K562 (cell line): Measurements from ENCODE around the gene VPS37B. TPM values are rescaled to one million over a fixed set of nuclear protein-coding genes. Genes with fewer than 3 reads are reported as not detected.

Source experiments
- ATAC-seq: fragments of 200-7000 bp; cut with Tn5 transposase; 3 replicates; pipeline ENCODE4 v1.9.1; 2020; ENCODE audit warnings: moderate library complexity
- BruUV-seq: library from RNA; stranded (reverse); fragments of 400-500 nt; replicated peaks from 2 replicates; lab custom pipeline; 2021; lab: Mats Ljungman, UMichigan
- CTCF ChIA-PET: fragments of 300-600 bp; formaldehyde crosslinking; extraction: SDS; loops from one replicate; lab custom pipeline; 2021; ENCODE audit warnings: low intra/inter-chr PET ratio; lab: Yijun Ruan, JAX
- POLR2A ChIA-PET: fragments of 300-600, 350-650 bp; sonication (Branson Sonifier 250); formaldehyde crosslinking; extraction: SDS; loops from one replicate; lab custom pipeline; 2021; ENCODE audit warnings: antibody characterized with exemption, inconsistent platforms; lab: Yijun Ruan, JAX
- DNase-seq, 4 experiments: peaks; one replicate each; pipeline versions ENCODE4 v3.0.0 to v3.0.0-alpha.2; 2011 to 2018; ENCODE audit warnings: low spot score in 3 of 4, mixed read lengths in 3 of 4; ENCODE audit errors: extremely low read depth in 1 of 4
- FAIRE-seq: peaks from 2 replicates; lab custom pipeline; 2011; peaks lifted over from hg19 to GRCh38; lab: Jason Lieb, UNC
- H2AFZ ChIP-seq: 2 replicates; pipeline ENCODE4 v1.6.0; 2011; ENCODE audit warnings: low read depth, low read length, control low read depth, inconsistent platforms
- H3K27ac ChIP-seq: fragments of 200-600 bp; 3 replicates; pipeline ENCODE4 v1.8.0; 2011; ENCODE audit warnings: low read depth, mild to moderate bottlenecking, control low read depth, inconsistent platforms, low read length, moderate library complexity, mixed read lengths; ENCODE audit errors: extremely low read depth
- H3K27me3 ChIP-seq, 2 experiments: fragments of 300-600 bp in 1 of 2; 2 replicates in 1 of 2; 3 replicates in 1 of 2; pipeline versions ENCODE4 v1.6.0 to v1.8.0; 2011; ENCODE audit warnings: inconsistent platforms in 2 of 2, low read length in 2 of 2, mild to moderate bottlenecking in 1 of 2, mixed read lengths in 1 of 2, moderate library complexity in 1 of 2; ENCODE audit not compliant: control insufficient read depth in 2 of 2, insufficient read depth in 2 of 2
- H3K36me3 ChIP-seq: fragments of 300-600 bp; 3 replicates; pipeline ENCODE4 v1.8.0; 2011; ENCODE audit warnings: mild to moderate bottlenecking, low read length, inconsistent platforms; ENCODE audit not compliant: control insufficient read depth, insufficient read depth
- H3K4me1 ChIP-seq, 2 experiments: fragments of 200-600 bp in 1 of 2; replicated peaks in 1 of 2; 2 replicates in 1 of 2; 3 replicates in 1 of 2; pipeline versions ENCODE4 v1.5.1 to v1.8.0; 2011; ENCODE audit warnings: inconsistent platforms in 2 of 2, low read length in 2 of 2, mild to moderate bottlenecking in 1 of 2, mixed read lengths in 1 of 2, moderate library complexity in 1 of 2; ENCODE audit not compliant: control insufficient read depth in 2 of 2, insufficient read depth in 2 of 2
- H3K4me2 ChIP-seq: 2 replicates; pipeline ENCODE4 v1.6.1; 2011; ENCODE audit warnings: low read length, control low read depth, inconsistent platforms, mixed read lengths; ENCODE audit not compliant: insufficient read depth
- H3K4me3 ChIP-seq: fragments of 200-600 bp; sonication (generic), shearing (Covaris generic); 2 replicates; pipeline ENCODE4 v1.5.1; 2016; ENCODE audit warnings: control low read depth, inconsistent platforms
- H3K79me2 ChIP-seq: fragments of 200-600 bp; 3 replicates; pipeline ENCODE4 v1.8.0; 2011; ENCODE audit warnings: low read length, inconsistent platforms; ENCODE audit not compliant: control insufficient read depth, insufficient read depth
- H3K9ac ChIP-seq, 2 experiments: 2 replicates each; pipeline versions ENCODE4 v1.6.0 to v1.6.1; 2011; ENCODE audit warnings: low read depth in 2 of 2, low read length in 2 of 2, control low read depth in 1 of 2, inconsistent platforms in 1 of 2, mild to moderate bottlenecking in 1 of 2, mixed read lengths in 1 of 2; ENCODE audit not compliant: insufficient read depth in 1 of 2
- H3K9me1 ChIP-seq: one replicate; pipeline ENCODE4 v1.6.0; 2011; ENCODE audit warnings: inconsistent platforms, mild to moderate bottlenecking, low read length, moderate library complexity; ENCODE audit not compliant: control insufficient read depth, insufficient read depth
- H3K9me3 ChIP-seq: replicated peaks from 2 replicates; pipeline ENCODE4 v1.5.1; 2011; ENCODE audit warnings: low read depth, low read length, inconsistent platforms; ENCODE audit not compliant: control insufficient read depth, insufficient read depth
- H4K20me1 ChIP-seq: replicated peaks from 2 replicates; pipeline ENCODE4 v1.6.1; 2011; ENCODE audit warnings: low read length, inconsistent platforms, mixed read lengths; ENCODE audit not compliant: control insufficient read depth, insufficient read depth
- CHAMP1 ChIP-seq: fragments of 450-650 bp; IDR thresholded peaks from 2 replicates; pipeline ENCODE4 v1.6.1; 2016; ENCODE audit warnings: mild to moderate bottlenecking
- EZH2 ChIP-seq: IDR thresholded peaks from 2 replicates; pipeline ENCODE4 v1.6.1; 2012; ENCODE audit warnings: low read depth, mild to moderate bottlenecking, inconsistent platforms, low read length, borderline replicate concordance
- WGBS: fragments of 100-300 bp; shearing (Covaris generic); methylation state at CpG from one replicate; pipeline ENCODE4 v1.1.6; 2016; ENCODE audit warnings: low coverage, mixed read lengths; ENCODE audit not compliant: insufficient coverage; ENCODE audit errors: missing lambda C conversion rate; 5-methylcytosine and 5-hydroxymethylcytosine counted together
- in situ Hi-C: fragments of 300-500 bp; cut with MboI; formaldehyde crosslinking; loops from 4 replicates; pipeline ENCODE4 v1.15.0; 2018; ENCODE audit warnings: inconsistent platforms, mixed read lengths
- intact Hi-C: fragments of 100-400 bp; cut with micrococcal nuclease; formaldehyde crosslinking; loops from 2 replicates; pipeline ENCODE4 v1.14.2; 2022
- polyA plus RNA-seq, 8 experiments: library from polyadenylated mRNA; depleted of rRNA in 4 of 8; stranded (reverse) in 5 of 8; unstranded in 3 of 8; fragments of >200 nt; fragmentation: Nextera tagmentation in 2 of 8; fragmentation: Illumina TruSeq in 1 of 8; extraction: Ambion mirVana in 2 of 8; extraction: Trizol in 1 of 8; gene quantifications; 2 replicates each; pipeline versions ENCODE4 v1.2.1 to v1.2.3, GENCODE V29; 2011 to 2014; ENCODE audit warnings: inconsistent platforms in 1 of 8, missing spikeins in 1 of 8
- total RNA-seq, 7 experiments: library from RNA; depleted of rRNA in 6 of 7; stranded (reverse); fragments of >200 nt in 6 of 7; fragmentation: Illumina TruSeq in 2 of 7; extraction: Trizol in 2 of 7; gene quantifications; 2 replicates each; pipeline versions ENCODE4 v1.2.1 to v1.2.3, GENCODE V29; 2011 to 2021; ENCODE audit warnings: low replicate concordance in 1 of 7

The VPS37B gene
- total and polyA plus RNA-seq, 9 of the 15 experiments (the other 6 are each of a cell fraction or from before 2014, with no cell fraction given), result 0.28 to 37.4 (median 17.9) TPM

DNA sequence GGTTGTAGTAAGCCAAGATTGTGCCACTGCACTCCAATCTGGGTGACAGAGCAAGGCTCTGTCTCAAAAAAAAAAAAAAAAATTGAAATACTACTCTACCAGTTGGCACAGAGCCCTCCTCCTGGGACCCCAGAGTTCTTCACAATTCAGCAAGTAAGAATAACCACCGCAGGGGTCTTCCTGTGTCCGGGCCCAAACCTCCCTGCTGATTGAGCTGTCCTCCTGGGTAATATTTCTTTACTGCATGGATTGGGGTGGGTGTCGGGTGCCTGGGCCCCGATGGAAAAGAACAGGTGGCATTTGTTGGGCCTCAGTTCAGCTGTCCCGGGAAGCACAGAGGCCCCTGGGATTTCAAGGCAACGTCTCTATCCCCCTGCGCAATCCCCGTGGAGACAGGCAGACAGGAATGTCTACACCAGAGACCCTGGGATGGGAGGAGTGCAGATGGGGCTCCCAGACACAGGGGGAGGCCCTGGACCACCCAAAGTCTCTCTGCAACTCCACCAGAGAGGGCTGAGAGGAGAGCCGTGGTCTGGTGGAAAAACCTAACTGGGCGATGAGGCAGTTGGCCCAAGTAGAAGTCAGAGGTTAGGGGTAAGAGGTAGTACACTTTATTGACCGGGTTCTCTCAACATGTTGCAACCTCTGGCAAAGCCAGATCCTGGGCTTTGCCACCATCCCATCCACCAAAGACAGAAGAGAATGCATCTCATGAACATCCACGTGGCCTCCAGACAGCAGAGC lies 32.7 kb upstream of the VPS37B start:
- WGBS, result 63% methylated on average over 12 of the region's 12 CpGs

More for the DNA sequence above, 32.7 kb upstream of the VPS37B start:
- no peak for DNase-seq
- ChIA-PET CTCF (no interaction called here), POLR2A (no interaction called here)
- no peak overlapping the region for H3K4me2 ChIP-seq
- no peak overlapping the region for H3K9ac ChIP-seq
- H3K4me1 ChIP-seq, result peaks cover 0 to 9% of the 10 kb centered on the region in 2 experiments; a peak in 1 of 5 replicates
- no peak overlapping the region for H3K4me3 ChIP-seq
- H3K79me2 ChIP-seq, result no peaks in the 10 kb centered on the region
- H3K9me3 ChIP-seq, result no peaks in the 10 kb centered on the region
- TF ChIP-seq EZH2, result no peak
- TF ChIP-seq CHAMP1, result no peak
- no peak for FAIRE-seq
- H2AFZ ChIP-seq, result no peak overlapping the region
- no peak for ATAC-seq
- intact Hi-C loops, result no loop called here
- no peaks in the 10 kb centered on the region for H3K27me3 ChIP-seq
- in situ Hi-C loops, result no loop called here
- H3K9me1 ChIP-seq, result no peaks in the 10 kb centered on the region
- H3K27ac ChIP-seq, result no peak overlapping the region
- H3K36me3 ChIP-seq, result no peaks in the 10 kb centered on the region; the same call in 2 of the 3 replicates
- H4K20me1 ChIP-seq, result no peaks in the 10 kb centered on the region
- BruUV-seq, result no TSS peak
